Body of pancreas (tissue), 4 donors: ENCODE results near the gene SLC2A8. TPM values are rescaled to one million over a fixed set of nuclear protein-coding genes. Genes with fewer than 3 reads are reported as not detected.

Experiments used
- ATAC-seq: fragments of 150-250 bp; one replicate; pipeline ENCODE4 v1.9.1; 2016
- DNase-seq, 4 donors: peaks; one replicate each; pipeline ENCODE4 v3.0.0-alpha.2; 2019
- H3K27ac ChIP-seq, 4 donors: fragments of 200-600 bp; sonication (generic); 1 replicate in 3 of 4; 2 replicates in 1 of 4; pipeline versions ENCODE4 v1.5.1 to v1.6.1; 2016 to 2019; ENCODE audit warnings: mild to moderate bottlenecking in 1 of 4, mixed read lengths in 1 of 4, moderate library complexity in 1 of 4
- H3K27me3 ChIP-seq, 2 donors: fragments of 200-600 bp; sonication (generic); one replicate each; pipeline ENCODE4 v1.6.0; 2016; ENCODE audit warnings: mild to moderate bottlenecking in 1 of 2
- H3K36me3 ChIP-seq, 2 donors: fragments of 200-600 bp; sonication (generic); replicated peaks in 1 of 2; 2 replicates each; pipeline ENCODE4 v1.5.1; 2016; ENCODE audit warnings: low read depth in 2 of 2; ENCODE audit not compliant: insufficient read depth in 1 of 2
- H3K4me1 ChIP-seq: fragments of 200-600 bp; sonication (generic); one replicate; pipeline ENCODE4 v1.6.0; 2016
- H3K4me3 ChIP-seq, 2 donors: fragments of 200-600 bp; sonication (generic); 1 replicate in 1 of 2; 2 replicates in 1 of 2; pipeline ENCODE4 v1.5.1; 2016 to 2019
- H3K9me3 ChIP-seq, 3 donors: fragments of 200-600 bp; sonication (generic); 1 replicate in 2 of 3; 2 replicates in 1 of 3; pipeline ENCODE4 v1.5.1; 2016
- POLR2A ChIP-seq, 3 donors: fragments of 450-650 bp; IDR thresholded peaks; one replicate each; pipeline ENCODE4 v1.6.1; 2016; ENCODE audit warnings: antibody characterized with exemption in 3 of 3, mild to moderate bottlenecking in 2 of 3
- WGBS, 2 donors: methylation state at CpG; one replicate each; pipeline ENCODE4 v1.1.5; 2017; 5-methylcytosine and 5-hydroxymethylcytosine counted together
- intact Hi-C: fragments of 100-400 bp; cut with DNase I; formaldehyde crosslinking; loops from one replicate; pipeline ENCODE4 v1.15.1; 2023
- total RNA-seq, 2 donors: library from RNA; depleted of rRNA; stranded (reverse); fragments of >200 nt; gene quantifications; one replicate each; pipeline ENCODE4 v1.1.0, GENCODE V29; 2016
- TF ChIP-seq, protein P1 (sequence below), 7 experiments: fragments of 450-650 bp in 4 of 7; fragments of 200-600 bp in 3 of 7; sonication (generic) in 3 of 7; IDR thresholded peaks; one replicate each; pipeline ENCODE4 v1.5.1; 2016 to 2019; ENCODE audit warnings: antibody characterized with exemption in 7 of 7

Gene SLC2A8
- total RNA-seq, 2 donors from 2014 or later: 10.9 to 18.2 TPM

DNA sequence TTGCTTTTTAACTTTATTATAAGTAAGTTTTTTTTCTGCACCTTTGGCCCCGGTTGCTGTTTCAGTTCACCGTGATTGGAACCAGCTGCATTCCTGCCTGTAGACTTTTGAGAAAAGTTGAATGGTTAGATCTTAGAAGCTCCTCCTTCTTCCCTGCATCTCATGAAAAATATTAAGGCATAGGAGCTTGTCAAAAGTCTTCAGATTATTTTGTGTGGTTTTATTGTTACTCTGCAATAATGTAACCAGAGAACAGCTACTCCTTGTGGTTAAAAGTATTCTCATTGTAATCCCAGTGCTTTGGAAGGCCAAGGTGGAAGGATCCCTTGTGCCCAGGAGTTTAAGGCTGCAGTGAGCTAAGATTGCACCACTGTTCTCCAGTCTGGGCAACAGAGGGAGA, 3.3 kb upstream of the SLC2A8 start:
- intact Hi-C loops: no loop called here
- TF ChIP-seq POLR2A (IDR thresholded peaks at IDR 0.05): no peak
- TF ChIP-seq, protein P1, sequence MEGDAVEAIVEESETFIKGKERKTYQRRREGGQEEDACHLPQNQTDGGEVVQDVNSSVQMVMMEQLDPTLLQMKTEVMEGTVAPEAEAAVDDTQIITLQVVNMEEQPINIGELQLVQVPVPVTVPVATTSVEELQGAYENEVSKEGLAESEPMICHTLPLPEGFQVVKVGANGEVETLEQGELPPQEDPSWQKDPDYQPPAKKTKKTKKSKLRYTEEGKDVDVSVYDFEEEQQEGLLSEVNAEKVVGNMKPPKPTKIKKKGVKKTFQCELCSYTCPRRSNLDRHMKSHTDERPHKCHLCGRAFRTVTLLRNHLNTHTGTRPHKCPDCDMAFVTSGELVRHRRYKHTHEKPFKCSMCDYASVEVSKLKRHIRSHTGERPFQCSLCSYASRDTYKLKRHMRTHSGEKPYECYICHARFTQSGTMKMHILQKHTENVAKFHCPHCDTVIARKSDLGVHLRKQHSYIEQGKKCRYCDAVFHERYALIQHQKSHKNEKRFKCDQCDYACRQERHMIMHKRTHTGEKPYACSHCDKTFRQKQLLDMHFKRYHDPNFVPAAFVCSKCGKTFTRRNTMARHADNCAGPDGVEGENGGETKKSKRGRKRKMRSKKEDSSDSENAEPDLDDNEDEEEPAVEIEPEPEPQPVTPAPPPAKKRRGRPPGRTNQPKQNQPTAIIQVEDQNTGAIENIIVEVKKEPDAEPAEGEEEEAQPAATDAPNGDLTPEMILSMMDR (IDR thresholded peaks at IDR 0.05): no peak
- no peak overlapping the region for H3K4me3 ChIP-seq
- H3K4me1 ChIP-seq: peaks cover 16% of the 10 kb centered on the region
- ATAC-seq (no peak), DNase-seq (no peak)
- no peaks in the 10 kb centered on the region for H3K27me3 ChIP-seq
- no peaks in the 10 kb centered on the region for H3K9me3 ChIP-seq
- H3K27ac ChIP-seq: no peak overlapping the region
- 61 to 70% methylated on average over 2 of the region's 2 CpGs for WGBS, 2 donors
- H3K36me3 ChIP-seq: no peaks in the 10 kb centered on the region

DNA sequence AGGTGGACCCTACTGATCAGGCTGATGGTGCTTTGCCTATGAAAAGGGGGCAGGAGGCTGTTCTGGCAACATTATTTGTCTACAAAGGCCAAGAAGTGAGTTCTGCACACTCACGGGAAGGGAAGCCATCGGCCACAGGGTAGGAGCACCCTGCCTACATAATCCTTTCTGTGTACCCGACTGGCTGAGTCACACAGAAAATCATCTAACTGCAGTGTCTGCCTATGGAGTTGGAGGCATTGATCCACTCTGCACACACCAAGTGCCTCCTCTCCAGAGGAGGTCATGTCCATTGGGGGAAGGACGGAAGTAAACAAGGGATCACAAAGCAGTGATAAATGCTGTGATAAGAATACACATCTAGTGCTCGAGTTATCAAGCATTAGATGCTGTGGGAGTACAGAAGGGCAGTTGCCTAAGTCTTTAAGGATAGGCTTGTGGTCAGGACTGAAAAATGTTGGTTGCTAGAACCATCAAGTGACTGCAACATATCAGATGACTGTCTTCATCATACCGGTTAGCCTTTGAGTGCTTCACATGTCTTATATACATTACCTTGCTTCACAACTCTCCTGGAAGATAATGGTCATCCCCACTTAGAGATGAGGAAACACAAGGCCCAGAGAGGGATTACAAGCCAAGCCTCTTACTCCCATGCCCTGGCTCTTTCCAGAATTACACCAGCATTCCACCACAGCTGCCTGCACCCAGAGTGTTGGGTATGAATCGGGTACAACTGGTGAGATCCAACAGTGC, 1.3 kb upstream of the SLC2A8 start:
- Histone ChIP-seq H3K36me3 (no peaks in the 10 kb centered on the region), H3K27ac (peak overlapping the region in 3 of 4 donors; percentile 70 to 76 (median 75)), H3K9me3 (no peaks in the 10 kb centered on the region), H3K4me3 (no peak overlapping the region), H3K27me3 (no peaks in the 10 kb centered on the region), H3K4me1 (peaks cover 19% of the 10 kb centered on the region)
- 63 to 69% methylated on average over 5 to 7 of the region's 7 CpGs for WGBS, 2 donors
- intact Hi-C loops: no loop called here
- no peak for DNase-seq
- no peak for ATAC-seq
- no peak for TF ChIP-seq POLR2A (IDR thresholded peaks at IDR 0.05)
- TF ChIP-seq, protein P1 (IDR thresholded peaks at IDR 0.05): no peak

DNA sequence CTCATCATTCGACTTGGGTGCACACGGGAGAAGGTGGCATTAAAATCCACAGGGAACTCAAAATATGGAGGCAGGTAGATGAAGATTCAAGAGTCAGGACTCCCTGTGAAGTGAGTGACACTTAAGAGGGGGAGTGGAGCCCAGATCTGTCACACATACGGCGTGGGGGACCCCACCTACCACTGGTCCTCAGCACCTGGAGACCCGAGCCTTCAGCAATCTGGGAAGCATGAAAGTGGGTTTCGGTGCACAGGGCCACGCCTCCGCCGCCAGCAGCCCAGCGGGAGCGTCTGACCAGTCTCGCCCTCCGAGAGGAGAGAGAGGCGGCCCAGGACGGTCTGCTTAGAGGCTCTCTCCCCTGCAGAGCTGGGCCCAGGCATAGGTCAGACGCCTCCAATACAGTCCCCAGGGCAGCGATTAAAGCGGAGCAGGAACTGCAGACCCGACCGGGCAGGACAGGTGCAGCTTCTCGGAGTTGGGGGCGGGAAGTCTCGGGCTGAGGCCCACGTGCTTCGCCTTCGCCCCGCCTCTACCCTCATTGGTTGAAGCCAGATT, 639 bp upstream of the SLC2A8 start:
- intact Hi-C loops: no loop called here
- no peaks in the 10 kb centered on the region for H3K9me3 ChIP-seq
- WGBS, 2 donors: 4 to 20% methylated on average over 4 to 27 of the region's 27 CpGs
- H3K4me3 ChIP-seq: peak overlapping the region in 1 of 2 donors; percentile 47
- H3K4me1 ChIP-seq: peaks cover 19% of the 10 kb centered on the region
- peak in 1 of 3 donors; percentile 48 for TF ChIP-seq POLR2A (IDR thresholded peaks at IDR 0.05)
- TF ChIP-seq, protein P1 (IDR thresholded peaks at IDR 0.05): no peak
- no peaks in the 10 kb centered on the region for H3K36me3 ChIP-seq
- no peaks in the 10 kb centered on the region for H3K27me3 ChIP-seq
- H3K27ac ChIP-seq: peak overlapping the region in 3 of 4 donors; percentile 70 to 76 (median 75)
- ATAC-seq (no peak), DNase-seq (no peak)

GRCh38 chr9:127397646-127398274, 791 bp downstream of the SLC2A8 start:
- peak overlapping the region; percentile 69 to 83 for H3K4me3 ChIP-seq
- no peak for TF ChIP-seq POLR2A (IDR thresholded peaks at IDR 0.05)
- TF ChIP-seq, protein P1 (IDR thresholded peaks at IDR 0.05): peak in 4 of 7 experiments; percentile 30 to 41 (median 36)
- intact Hi-C loops: no loop called here
- 0 to 1% methylated on average over 1 to 49 of the region's 55 CpGs for WGBS, 2 donors
- H3K9me3 ChIP-seq: no peaks in the 10 kb centered on the region
- no peaks in the 10 kb centered on the region for H3K27me3 ChIP-seq
- H3K27ac ChIP-seq: peak overlapping the region; percentile 87 to 91 (median 90)
- ATAC-seq (no peak), DNase-seq (peak; percentile 34 to 55 (median 48))
- H3K4me1 ChIP-seq: peaks cover 19% of the 10 kb centered on the region
- no peaks in the 10 kb centered on the region for H3K36me3 ChIP-seq
